Measurements from ENCODE around the gene CCDC171. TPM values are rescaled to one million over a fixed set of nuclear protein-coding genes. Genes with fewer than 3 reads are reported as not detected.

CCDC171 gene
- total and polyA plus RNA-seq, 2 experiments from 2014 or later: 4.4 to 5.1 TPM

- peaks cover 6% of the 10 kb centered on the region for H3K27me3 Mint-ChIP-seq (ENCODE audit: insufficient read depth, low read depth, poor library complexity)
- DNase-seq (ENCODE audit: low spot score): no peak
- H3K4me3 Mint-ChIP-seq: no peak overlapping the region
- ATAC-seq: no peak
- no peak overlapping the region; the same call in 1 of the 2 replicates for H3K27ac Mint-ChIP-seq
- no peaks in the 10 kb centered on the region for H4K20me1 ChIP-seq (replicated peaks; ENCODE audit: insufficient read depth)
- H2AFZ ChIP-seq: peak overlapping the region; percentile 94
- H3K4me2 ChIP-seq: no peak overlapping the region
- peaks cover 9% of the 10 kb centered on the region; the same call in 1 of the 2 replicates for H3K4me1 ChIP-seq (ENCODE audit: insufficient read depth)
- H3K36me3 ChIP-seq (ENCODE audit: insufficient read depth): no peaks in the 10 kb centered on the region
- H3K4me1 Mint-ChIP-seq: peaks cover 5% of the 10 kb centered on the region
- H3K27ac ChIP-seq (ENCODE audit: low read depth): peak overlapping the region; percentile 18; the same call in 1 of the 2 replicates
- TF ChIP-seq ETS1 (IDR thresholded peaks at IDR 0.05): no peak
- no peak for TF ChIP-seq JUNB (IDR thresholded peaks at IDR 0.05; ENCODE audit: unreplicated experiment)
- TF ChIP-seq EZH2phosphoT487 (IDR thresholded peaks at IDR 0.05; ENCODE audit: unreplicated experiment): no peak
- TF ChIP-seq, protein P1, sequence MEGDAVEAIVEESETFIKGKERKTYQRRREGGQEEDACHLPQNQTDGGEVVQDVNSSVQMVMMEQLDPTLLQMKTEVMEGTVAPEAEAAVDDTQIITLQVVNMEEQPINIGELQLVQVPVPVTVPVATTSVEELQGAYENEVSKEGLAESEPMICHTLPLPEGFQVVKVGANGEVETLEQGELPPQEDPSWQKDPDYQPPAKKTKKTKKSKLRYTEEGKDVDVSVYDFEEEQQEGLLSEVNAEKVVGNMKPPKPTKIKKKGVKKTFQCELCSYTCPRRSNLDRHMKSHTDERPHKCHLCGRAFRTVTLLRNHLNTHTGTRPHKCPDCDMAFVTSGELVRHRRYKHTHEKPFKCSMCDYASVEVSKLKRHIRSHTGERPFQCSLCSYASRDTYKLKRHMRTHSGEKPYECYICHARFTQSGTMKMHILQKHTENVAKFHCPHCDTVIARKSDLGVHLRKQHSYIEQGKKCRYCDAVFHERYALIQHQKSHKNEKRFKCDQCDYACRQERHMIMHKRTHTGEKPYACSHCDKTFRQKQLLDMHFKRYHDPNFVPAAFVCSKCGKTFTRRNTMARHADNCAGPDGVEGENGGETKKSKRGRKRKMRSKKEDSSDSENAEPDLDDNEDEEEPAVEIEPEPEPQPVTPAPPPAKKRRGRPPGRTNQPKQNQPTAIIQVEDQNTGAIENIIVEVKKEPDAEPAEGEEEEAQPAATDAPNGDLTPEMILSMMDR (conservative IDR thresholded peaks at IDR 0.05; ENCODE audit: low read depth in 2 of 2): no peak
- TF ChIP-seq ZNF462 (CRISPR knock-in tag; IDR thresholded peaks at IDR 0.05): no peak
- no peak for TF ChIP-seq CREB1 (CRISPR knock-in tag; IDR thresholded peaks at IDR 0.05; ENCODE audit: low read depth)
- no peak for TF ChIP-seq POLR2AphosphoS5 (IDR thresholded peaks at IDR 0.05; ENCODE audit: low read depth)
- TF ChIP-seq ZNF331 (CRISPR knock-in tag; IDR thresholded peaks at IDR 0.05; ENCODE audit: low read depth): no peak
- TF ChIP-seq EZH2 (IDR thresholded peaks at IDR 0.05; ENCODE audit: low read depth, unreplicated experiment): no peak
- TF ChIP-seq NANOG (IDR thresholded peaks at IDR 0.05; ENCODE audit: borderline replicate concordance): no peak
- TF ChIP-seq ZNF114 (CRISPR knock-in tag; IDR thresholded peaks at IDR 0.05): no peak
- no peak for TF ChIP-seq STAT1 (IDR thresholded peaks at IDR 0.05; ENCODE audit: unreplicated experiment)
- TF ChIP-seq REST (IDR thresholded peaks at IDR 0.05; ENCODE audit: unreplicated experiment): no peak
- no peak overlapping the region for H3K4me3 ChIP-seq
- H3K9me3 Mint-ChIP-seq: peaks cover 3% of the 10 kb centered on the region; the same call in 1 of the 3 replicates
- H3F3A ChIP-seq (replicated peaks; ENCODE audit: low read depth): no peaks in the 10 kb centered on the region
- H3K36me3 Mint-ChIP-seq (ENCODE audit: low read depth): no peaks in the 10 kb centered on the region
- H3K79me2 ChIP-seq (replicated peaks; ENCODE audit: insufficient read depth): no peaks in the 10 kb centered on the region
- no peaks in the 10 kb centered on the region for H3K9me2 ChIP-seq (ENCODE audit: insufficient read depth)
- H3K27me3 ChIP-seq (ENCODE audit: insufficient read depth): no peaks in the 10 kb centered on the region
These were observed 11.0 kb upstream of the CCDC171 start for GRCh38 chr9:15541872-15542271.

All from GM23338 (cell line).